HL-60/S4 (cell line): ENCODE data around the gene NXN.
"Not testable (repeated sequence)": the region's sequence is repeated elsewhere in the genome, so short reads cannot be mapped to it uniquely, and the experiment has no call there.

Source experiments
- in situ Hi-C: fragments of 300-500 bp; cut with MboI; formaldehyde crosslinking; loops from 2 replicates; pipeline ENCODE4 v1.14.3; 2022; ENCODE audit warnings: low sequenced_read_pairs

Gene NXN

DNA sequence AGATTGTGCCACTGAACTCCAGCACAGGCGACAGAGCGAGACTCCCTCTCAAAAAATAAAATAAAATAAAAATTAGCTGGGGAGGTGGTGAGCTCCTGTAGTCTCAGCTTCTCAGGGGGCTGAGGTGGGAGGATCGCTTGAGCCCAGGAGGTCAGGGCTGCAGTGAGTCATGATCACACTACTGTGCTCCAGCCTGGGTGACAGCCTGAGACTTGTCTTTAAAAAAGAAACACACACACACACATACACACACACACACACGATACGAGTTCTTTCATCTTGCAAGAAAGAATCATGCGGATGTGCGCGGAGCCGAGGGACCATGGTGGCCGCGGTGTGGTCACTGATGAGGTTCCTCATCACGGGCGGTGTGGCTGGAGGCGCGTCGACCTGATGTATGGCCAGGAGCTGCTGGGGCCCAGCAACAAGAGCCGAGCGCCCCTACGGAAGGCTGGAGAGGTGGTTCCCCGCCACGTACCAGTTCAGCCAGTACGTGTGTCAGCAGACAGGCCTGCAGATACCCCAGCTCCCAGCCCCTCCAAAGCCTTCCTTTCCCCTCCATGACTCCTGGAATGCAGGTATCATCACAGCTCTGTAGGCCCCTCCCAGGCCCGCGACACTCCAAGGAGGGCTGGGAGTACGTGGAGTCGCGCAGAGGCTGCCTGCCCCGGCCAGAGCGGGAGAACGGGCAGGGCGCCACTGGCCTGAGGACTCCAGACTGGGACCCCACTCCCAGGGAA is 20.7 kb downstream of the NXN start:
- in situ Hi-C loops = no loop called here

DNA sequence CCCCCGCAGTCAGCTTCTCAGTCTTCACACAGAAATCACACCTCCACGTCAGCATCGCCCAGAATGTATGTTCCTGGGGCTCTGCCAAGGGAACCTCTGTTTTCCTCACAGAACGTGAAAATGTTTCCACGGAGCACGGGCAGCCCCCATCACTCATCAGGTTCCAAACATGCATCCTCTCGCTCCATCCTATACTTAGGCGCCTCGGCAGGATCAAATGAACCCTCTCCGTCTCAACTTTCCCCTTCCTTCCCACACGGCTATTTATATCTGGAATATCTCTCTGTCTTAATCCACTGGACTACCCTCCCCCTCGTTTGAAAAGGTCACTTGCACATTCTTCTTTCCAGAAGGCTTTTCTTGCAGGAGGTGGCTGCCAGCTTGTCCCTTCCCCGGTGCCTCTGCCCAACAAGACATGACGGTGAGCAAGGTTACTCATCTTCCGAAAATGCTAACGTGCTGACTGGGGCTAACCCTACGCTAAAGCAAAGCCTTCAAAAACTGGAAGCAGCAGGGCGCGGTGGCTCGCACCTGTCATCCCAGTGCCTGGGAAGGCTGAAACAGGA is 21.6 kb downstream of the NXN start:
- in situ Hi-C loops = no loop called here

DNA sequence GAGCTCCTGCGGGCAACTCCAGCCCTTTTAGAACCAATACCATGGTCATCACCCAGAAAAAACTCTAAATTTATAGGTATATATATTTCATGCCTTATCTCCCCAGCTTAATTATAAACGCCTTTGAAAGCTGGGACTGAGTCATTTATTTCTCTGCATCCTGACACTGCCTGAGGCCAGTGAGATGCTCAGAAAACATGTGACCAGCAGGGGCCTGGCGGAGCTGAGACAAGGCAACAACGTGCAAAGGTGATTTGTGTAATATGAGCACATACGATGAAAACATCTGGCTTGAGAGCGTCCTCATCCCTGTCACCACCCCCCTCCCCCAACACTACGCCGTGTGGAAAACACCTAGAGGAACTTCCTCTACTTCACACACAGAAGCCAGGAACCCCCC is 22.7 kb downstream of the NXN start:
- in situ Hi-C loops = no loop called here

DNA sequence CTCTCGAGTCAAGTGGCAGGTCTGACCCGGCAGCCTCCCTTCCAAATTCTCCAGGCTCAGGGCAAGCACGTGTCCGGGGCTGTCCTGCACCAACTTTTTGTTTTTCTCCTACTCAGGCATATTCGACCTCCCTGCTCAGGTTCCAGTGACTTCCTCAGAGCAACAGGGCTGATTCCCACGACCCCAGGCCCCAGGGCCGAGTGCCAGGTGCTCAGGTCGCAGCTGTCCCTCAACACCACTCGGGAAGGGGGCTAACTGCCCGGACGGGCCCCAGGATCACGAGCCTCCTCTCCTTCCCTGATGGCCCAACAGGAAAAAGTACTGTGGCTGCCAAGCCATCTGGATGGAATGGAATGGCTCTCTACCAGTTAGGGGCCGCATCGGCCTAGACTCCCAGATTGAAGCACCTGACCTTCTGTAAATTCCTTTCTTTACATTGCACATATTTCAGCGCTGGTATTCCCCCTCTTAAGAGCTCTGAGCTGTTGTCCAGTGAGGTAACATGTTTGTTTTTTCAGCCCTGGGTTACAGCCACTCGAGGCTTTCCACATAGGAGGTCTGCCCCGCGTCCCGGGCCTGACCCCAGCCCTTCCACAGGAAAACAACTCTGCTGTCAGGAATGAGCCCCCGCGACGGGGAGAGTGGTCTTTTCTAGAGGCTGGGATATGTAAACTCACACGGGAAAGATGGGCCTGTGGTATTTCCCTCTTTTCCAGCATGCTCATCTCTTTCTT is 25.0 kb downstream of the NXN start:
- in situ Hi-C loops = no loop called here

DNA sequence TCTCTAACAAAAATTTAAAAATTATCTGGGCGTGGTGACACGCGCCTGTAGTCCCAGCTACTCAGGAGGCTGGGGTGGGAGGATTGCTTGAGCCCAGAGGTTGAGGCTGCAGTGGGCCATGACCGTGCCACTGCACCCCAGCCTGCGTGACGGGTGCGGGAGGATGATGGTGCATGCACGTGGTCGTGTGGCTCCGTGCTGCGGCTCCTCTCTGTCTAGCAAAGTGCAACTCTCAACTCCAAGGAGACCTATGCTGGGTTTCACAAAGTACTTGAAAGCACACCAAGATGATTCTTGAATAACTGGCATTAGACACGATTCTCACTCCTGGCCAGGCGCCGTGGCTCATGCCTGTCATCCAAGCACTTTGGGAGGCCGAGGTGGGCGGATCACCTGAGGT is 25.8 kb downstream of the NXN start:
- in situ Hi-C loops = no loop called here

DNA sequence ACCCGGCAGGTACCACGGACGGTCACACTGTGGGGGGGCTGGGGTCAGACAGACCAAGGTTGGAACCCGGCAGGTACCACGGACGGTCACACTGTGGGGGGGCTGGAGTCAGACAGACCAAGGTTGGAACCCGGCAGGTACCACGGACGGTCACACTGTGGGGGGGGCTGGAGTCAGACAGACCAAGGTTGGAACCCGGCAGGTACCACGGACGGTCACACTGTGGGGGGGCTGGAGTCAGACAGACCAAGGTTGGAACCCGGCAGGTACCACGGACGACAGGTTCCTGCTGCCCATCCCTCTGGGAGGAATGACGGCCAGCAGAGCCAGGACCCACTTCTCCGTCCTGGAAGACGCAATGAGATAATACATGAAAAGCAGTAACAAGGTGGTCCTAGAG is 27.0 kb downstream of the NXN start:
- in situ Hi-C loops = not testable (repeated sequence)

DNA sequence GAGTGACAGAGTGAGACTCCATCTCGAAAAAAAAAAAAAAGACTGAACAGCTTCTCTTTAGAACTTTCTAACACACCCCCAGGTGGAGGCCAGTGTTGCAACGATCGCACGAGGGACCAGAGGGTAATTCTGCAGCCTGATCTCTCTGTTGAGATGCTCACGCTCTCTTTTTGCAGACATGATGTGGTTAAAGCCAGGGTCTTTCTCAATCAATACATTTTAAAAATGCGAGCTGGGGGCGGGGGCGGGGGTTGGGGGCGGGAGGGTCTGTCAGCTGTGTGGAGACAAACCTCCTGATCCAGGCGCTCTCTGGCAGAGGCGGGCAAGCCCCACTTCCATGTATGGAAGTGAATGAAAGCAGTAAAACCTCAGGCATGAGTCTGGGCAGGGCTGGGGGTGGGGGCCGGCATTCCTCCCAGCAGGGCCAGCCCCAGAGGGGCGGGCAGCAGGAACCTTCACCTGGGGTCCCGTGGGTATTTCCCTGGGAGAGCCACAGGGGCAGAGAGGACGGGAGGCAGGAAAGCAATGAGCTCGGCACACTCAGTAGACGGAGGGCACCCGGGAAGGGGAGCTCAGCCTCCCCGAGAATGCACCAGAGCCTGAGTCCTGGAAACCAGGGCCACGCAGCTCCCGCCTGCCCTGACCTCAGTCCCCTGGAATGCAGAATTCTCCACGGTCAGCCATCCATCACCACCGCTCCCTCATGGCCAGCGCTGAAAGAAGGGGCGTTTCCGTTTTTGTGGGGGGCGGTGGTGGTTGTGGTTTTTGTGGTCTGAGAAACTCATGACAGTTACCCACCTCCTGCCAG is 28.0 kb downstream of the NXN start:
- in situ Hi-C loops = no loop called here

DNA sequence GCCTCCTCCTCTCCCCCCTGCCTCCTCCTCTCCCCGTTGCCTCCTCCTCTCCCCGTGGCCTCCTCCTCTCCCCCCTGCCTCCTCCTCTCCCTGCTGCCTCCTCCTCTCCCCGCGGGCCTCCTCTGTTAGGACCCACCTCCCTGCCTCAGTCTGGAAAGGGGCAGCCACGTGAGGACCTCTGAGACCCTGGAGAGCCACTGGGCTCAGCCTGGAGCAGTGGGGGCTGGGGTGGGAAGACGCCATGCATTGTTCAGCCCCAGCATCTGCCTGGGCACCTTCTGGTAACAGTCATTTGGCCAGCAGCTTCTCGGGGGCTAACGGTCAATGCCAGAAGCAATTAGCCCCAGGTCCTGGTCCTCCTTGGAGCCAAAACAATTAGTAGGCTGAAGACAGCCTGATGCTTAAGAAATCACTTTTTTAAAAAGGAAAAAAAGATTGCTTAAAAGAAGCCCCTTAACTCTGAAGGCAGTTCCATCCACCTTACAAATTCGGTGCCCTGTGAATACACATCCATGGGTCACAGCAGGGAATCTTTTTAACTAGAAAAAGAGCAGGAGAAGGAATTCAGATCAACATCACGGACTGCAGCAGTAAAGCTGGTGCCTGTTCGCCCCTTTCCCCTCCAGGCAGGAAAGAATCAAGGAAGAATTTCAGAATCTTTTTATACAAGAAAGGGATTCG is 29.8 kb downstream of the NXN start:
- in situ Hi-C loops = no loop called here

DNA sequence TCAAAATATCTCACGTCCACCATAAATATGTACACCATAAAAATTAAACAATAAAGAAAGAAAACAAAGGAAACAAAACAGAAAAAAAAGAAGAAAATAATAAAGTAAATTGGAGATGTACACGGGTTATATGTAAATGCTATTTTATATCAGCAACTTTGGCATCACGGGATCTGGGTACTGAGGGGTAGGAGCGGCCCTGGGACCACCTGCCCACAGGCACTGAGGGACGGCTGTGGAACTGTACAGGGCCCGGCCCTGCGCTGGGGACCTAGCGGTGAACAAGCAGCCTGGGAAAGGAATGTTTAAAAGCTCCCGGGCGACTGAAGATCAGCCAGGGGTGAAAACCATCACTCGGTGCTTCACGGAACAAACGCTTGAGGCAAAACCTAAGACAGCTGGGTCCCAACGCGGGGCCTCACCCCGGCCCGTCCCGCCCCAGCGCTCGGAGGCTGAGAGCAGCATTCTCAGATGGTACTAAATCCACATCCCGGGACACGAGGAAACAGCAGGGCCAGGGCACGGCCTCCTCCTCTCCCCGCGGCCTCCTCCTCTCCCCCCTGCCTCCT is 31.2 kb downstream of the NXN start:
- in situ Hi-C loops = no loop called here

DNA sequence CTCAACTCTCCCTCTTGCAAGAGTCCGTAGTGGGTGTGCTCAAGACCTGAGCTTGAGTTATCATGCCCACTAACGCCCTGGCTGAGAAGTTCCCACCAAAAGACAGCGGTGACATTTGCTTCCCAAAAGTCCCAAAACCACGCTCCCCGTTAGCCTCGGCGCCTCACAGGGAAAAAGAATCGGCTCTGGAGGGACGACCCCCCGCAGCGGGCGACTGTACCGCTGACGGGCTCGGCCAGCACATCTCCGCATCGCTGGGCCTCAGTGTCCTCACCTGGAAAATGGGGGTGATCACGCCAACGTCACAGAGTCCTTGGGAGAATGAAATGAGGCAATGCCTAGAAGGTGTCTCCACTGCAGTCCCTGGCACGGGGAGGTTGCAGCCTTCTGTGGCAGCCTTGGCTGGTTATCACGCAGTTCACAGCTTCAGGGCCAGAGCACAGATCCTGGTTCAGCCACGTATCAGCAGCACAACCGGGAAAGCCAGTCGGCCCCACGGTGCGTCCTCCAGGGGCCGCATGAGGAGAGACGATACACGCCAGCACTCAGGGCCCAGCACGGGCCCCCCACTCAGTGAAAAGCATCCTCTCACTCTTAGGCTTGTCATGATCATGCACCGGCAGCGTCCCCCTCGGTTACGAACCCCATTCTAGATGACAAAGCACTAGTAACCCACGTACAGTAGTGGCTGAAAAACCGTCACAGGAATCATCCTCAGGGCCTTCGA is 32.9 kb downstream of the NXN start:
- in situ Hi-C loops = no loop called here

DNA sequence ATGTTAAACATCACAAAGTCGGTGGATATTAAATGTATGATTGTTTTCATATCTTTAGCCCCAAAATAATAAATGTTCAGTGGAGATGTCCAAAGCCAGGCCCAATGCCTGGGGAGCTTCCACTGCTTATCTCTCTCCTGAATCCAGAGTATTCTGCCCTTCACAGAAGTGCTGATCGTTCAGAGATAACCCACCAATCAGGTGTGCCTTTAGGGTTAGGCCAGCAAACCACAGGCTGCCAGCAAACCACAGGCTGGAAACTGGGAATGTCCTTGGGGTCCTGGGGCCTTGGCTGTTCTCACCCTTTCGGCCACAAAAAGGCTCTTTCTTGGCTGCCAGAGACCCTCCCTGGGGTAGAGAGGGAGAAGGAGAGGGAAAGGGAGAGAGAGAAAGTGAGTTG is 33.9 kb downstream of the NXN start:
- in situ Hi-C loops = no loop called here

DNA sequence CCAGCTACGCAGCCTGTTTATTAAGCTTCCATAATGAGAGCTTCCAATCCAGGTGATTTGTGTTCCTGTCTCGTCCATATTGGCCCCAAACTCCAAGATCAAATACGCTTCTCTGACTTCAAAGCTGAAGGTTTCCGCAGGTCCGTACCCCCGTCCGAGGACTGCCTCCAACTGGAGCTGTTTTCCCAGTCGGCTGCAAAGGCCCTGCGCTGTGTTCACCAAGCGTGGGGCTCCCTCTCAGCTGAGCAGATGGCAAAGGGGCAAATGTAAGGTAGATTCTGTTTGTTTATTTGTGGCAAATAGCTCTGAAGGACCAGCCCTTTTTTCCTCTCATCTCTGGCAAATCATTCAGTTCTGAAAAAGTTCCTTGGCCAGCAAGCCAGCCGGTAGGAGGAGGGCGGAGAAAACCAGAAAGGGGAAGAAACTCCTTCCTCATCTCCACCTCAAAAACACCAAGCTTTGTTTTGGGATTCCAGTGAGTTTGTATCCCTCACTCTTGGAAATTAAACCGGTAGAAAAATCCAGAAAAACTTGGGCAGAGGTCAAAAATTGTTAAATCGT is 35.2 kb downstream of the NXN start:
- in situ Hi-C loops = no loop called here

DNA sequence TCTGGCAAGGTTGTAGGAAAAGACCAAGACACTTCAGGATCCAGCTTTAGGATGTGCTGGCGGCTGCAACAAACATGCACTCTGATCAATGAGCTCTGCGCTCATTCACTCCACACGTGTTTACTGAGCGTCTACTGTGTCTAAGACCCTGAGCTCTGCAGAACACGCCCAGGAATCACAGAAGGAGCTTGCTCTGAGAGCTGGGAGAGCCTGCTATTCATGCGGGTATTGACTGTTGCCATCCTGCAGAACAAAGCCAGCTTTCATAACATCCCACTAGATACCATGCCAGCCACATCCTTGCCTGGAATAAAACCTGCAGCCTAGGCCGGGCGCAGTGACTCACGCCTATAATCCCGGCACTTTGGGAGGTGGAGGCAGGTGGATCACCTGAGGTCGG is 44.1 kb downstream of the NXN start:
- in situ Hi-C loops = no loop called here

DNA sequence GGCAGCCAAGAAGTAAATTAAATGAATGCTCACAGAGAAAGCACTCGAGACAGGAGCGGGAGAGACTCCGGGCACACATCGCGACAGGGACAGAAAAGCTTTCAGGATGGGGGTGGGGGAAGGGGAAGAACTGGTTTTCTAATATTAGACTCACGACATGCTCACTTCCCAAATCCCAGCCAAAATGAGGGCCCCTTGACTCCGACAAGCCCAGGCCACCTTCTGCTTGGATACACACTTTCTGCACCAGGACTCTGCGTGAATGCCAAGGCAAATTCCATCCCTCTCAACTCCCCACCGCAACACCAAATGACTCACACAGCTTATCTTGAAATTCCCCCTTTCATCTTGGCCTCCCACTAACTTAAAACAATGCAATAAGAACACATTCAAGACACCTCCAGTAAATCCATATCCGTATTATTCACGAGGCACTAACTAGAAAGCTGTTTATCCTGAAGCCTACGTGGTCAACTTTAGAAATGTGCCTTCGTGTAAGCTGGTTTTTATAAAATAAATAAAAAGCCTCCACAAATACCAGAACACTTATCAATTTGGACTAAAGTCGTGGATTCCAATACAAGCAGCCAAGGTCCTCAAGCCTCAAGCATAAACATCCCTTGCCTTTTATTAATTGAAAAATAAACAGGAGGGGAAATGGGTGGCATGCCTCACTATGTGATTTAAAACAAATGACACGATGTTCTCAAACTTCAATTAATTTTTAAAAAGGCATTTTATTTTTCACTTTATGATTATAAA is 46.1 kb downstream of the NXN start:
- in situ Hi-C loops = no loop called here

DNA sequence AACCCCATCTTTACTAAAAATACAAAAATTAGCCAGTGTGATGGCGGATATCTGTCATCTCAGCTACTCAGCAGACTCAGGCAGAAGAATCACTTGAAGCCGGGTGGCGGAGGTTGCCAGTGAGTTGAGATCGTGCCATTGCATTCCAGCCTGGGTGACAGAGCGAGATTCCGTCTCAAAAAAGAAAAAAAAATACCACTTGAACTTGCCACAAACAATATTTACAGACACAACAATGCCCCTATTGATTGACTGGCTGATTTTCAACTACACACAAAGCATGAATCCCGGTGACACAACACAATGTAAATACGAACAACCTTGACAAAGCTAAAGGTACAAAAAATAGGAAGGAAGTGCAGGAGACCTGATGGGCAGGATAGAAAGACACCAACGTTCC is 49.3 kb downstream of the NXN start:
- in situ Hi-C loops = no loop called here

DNA sequence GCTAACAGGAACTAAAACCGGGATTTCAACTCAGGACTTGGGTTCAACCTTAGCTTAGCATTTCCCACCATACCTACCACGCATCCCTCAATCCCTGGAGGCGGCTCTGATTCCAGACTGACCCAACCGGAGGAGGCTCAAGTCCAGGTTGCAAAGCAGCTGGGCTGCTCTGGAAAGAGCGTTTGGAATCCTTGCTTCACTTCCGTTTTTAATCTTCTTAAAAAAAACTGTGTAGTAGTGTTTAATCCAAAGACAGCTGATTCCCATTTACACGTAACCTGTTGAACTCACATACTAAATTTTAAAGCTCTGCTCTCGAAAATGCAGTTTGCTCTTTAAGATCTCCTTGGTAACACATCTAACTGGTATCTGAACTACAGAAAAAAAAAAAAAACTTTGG is 50.0 kb downstream of the NXN start:
- in situ Hi-C loops = no loop called here

DNA sequence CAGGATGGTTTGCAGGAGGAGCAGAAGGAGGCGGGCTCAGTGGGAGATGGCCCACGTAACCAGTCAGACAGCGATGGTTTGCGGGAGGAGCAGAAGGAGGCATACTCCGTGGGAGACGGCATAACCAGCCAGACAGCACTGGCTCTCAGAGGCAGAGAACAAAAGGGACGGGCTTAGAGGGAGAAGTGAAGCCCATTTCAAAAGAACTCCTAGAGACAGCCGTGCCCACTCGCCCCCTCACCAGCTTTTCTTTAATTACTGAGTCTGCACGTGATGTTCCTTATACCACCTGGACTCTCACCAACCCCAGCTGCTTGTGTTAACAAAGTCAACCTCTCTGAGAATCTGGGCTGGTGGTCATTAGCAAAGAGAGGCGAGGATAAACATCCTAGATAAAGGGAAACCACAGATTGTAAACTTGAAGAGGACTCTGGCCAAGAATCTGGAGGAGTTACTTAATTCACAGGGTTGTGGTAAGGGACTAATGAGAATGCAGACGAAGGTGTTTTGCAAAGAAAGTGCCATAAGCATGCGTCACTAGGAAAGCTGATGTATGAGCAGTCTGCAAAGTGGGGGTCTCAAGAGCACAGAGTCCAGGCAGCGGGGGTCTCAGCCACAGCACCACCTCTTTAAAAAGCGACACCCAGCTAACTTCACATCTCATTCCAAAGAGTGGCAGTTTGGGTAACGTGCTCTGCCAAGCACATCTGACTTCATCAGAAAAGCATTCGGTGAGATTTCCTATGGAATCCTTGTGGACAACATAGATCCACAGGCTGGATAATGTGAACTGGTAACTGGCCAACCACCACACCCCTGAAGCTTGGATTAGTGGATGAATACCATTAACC is 51.7 kb downstream of the NXN start:
- in situ Hi-C loops = no loop called here

DNA sequence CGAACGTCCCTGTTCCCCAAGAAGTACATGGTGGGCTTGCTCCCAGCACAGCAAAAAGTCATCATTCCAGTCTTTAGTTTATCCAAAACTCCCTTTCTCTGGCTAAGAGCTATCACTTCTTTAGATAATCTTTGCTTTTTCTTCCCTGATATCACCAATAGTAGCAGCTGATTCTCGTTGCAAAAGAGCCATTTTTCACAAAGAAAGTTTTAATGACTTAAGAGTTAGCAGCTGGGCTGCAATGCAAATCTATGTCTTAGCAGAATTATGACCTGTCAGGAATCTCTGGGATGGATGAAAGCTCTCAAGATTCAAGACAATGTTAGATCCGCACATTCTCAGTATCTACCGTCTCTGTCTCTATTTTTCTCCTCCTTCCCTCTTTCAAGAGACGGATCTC is 53.8 kb downstream of the NXN start:
- in situ Hi-C loops = no loop called here
